GM23338 (cell line): Measurements from ENCODE around the gene CFAP299.

Experiments
- CREB1 ChIP-seq: fragments of 250-450 bp; sonication (Bioruptor Pico); IDR thresholded peaks from 2 replicates; pipeline ENCODE4 v1.5.0; 2020; ENCODE audit warnings: low read depth, mild to moderate bottlenecking, moderate library complexity
- EZH2 ChIP-seq: fragments of 200-600 bp; sonication (generic); IDR thresholded peaks from one replicate; pipeline ENCODE4 v1.8.0; 2017; ENCODE audit warnings: antibody characterized with exemption, mild to moderate bottlenecking, low read depth; ENCODE audit not compliant: unreplicated experiment
- EZH2phosphoT487 ChIP-seq: fragments of 200-600 bp; sonication (generic); IDR thresholded peaks from one replicate; pipeline ENCODE4 v1.8.1; 2018; ENCODE audit warnings: antibody characterized with exemption; ENCODE audit not compliant: unreplicated experiment
- POLR2AphosphoS5 ChIP-seq: IDR thresholded peaks from 2 replicates; pipeline ENCODE4 v1.6.1; 2016; ENCODE audit warnings: antibody characterized with exemption, low read depth
- ZNF331 ChIP-seq: fragments of 250-450 bp; sonication (Bioruptor Pico); IDR thresholded peaks from 2 replicates; pipeline ENCODE4 v1.5.0; 2020; ENCODE audit warnings: low read depth, mild to moderate bottlenecking, moderate library complexity
- TF ChIP-seq, protein P1 (sequence below), 2 experiments: fragments of 200-600 bp in 1 of 2; sonication (generic) in 1 of 2; conservative IDR thresholded peaks; 2 replicates each; pipeline versions ENCODE4 v1.5.1 to v1.6.1; 2016 to 2017; ENCODE audit warnings: antibody characterized with exemption in 2 of 2, low read depth in 2 of 2, mild to moderate bottlenecking in 2 of 2, moderate library complexity in 1 of 2

DNA sequence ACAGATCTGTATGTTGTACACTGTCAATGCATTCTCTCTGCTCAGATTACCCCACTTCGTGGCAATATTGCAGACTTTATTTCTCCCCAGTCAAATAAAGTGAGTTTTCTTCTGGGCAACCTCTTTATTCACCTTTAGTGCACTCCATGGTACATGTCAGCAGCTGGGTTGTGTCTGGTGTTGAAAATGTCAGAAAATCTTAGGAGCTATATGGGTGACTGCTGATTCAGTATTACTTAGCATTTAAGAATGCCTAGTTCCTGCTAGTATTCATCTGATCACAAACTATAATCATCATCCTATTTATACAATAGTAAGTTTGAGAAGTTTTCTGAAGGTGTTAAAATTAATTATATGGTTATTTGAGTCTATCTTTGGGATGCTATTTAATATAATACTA lies 112.5 kb downstream of the CFAP299 start:
- TF ChIP-seq, protein P1, sequence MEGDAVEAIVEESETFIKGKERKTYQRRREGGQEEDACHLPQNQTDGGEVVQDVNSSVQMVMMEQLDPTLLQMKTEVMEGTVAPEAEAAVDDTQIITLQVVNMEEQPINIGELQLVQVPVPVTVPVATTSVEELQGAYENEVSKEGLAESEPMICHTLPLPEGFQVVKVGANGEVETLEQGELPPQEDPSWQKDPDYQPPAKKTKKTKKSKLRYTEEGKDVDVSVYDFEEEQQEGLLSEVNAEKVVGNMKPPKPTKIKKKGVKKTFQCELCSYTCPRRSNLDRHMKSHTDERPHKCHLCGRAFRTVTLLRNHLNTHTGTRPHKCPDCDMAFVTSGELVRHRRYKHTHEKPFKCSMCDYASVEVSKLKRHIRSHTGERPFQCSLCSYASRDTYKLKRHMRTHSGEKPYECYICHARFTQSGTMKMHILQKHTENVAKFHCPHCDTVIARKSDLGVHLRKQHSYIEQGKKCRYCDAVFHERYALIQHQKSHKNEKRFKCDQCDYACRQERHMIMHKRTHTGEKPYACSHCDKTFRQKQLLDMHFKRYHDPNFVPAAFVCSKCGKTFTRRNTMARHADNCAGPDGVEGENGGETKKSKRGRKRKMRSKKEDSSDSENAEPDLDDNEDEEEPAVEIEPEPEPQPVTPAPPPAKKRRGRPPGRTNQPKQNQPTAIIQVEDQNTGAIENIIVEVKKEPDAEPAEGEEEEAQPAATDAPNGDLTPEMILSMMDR (conservative IDR thresholded peaks at IDR 0.05; ENCODE audit: low read depth in 2 of 2) = no peak
- TF ChIP-seq EZH2phosphoT487 = no peak
- no peak for TF ChIP-seq ZNF331
- no peak for TF ChIP-seq CREB1 (CRISPR knock-in tag)
- no peak for TF ChIP-seq EZH2
- TF ChIP-seq POLR2AphosphoS5 = no peak
